HG03280 (cell line): ENCODE data around the gene KATNBL1.
A peak's percentile ranks its signal among the peaks of the same experiment; 100 is the strongest.
"Not testable (repeated sequence)": the region's sequence is repeated elsewhere in the genome, so short reads cannot be mapped to it uniquely, and the experiment has no call there.

Experiments used
- ATAC-seq: cut with Tn5 transposase; IDR thresholded peaks from one replicate; pipeline ENCODE4 v1.9.1; 2021; ENCODE audit warnings: mild to moderate bottlenecking, moderate library complexity; ENCODE audit not compliant: unreplicated experiment

The KATNBL1 gene

GRCh38 chr15:34120420-34120819, 89.5 kb downstream of the KATNBL1 start:
- not testable (repeated sequence) for ATAC-seq

- no peak for ATAC-seq
Measured at GRCh38 chr15:34119291-34119690, 90.6 kb downstream of the KATNBL1 start.

GRCh38 chr15:34116620-34117019, 93.3 kb downstream of the KATNBL1 start:
- no peak for ATAC-seq

- no peak for ATAC-seq
Measured at GRCh38 chr15:34114739-34115138, 95.2 kb downstream of the KATNBL1 start.

DNA sequence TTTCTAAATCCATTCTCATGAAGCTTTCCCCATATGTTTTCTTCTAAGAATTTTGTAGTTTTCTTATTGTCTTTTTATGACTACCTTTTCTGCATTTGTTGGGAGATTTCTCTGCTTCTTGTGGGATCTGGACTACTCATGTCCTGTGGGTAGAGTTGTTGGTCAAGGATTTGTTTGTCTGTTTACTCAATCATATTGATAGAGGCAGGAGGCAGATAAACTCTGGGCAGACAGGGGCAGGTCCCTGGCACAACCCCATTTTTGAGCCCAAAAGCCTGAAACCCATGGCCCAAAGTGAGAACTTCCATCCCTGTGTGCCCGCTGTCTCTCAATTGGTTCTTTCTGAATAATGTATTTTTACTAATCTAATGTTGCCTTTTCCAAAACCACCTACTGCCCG, 95.7 kb downstream of the KATNBL1 start:
- ATAC-seq: no peak

GRCh38 chr15:34111488-34111887, 98.4 kb downstream of the KATNBL1 start:
- ATAC-seq: no peak

GRCh38 chr15:34109797-34110663, 99.9 kb downstream of the KATNBL1 start:
- no peak for ATAC-seq

DNA sequence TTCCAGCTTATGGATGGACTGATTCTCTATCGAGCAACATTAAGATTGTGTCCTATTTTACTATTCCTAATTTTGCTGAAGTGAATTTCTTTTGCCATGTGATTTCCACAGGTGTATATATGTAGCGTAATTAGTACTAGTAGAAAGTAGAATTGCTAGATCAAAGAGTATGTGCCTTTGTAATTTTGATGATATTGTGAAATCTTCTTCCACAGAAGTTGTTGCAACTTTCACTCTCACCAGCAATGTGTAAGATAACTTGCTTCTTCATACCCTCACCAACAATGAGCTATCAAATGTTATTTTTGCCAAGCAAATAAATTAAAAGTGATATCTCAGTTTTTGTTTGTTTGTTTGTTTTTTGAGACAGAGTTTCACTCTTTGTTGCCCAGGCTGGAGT, 102.6 kb downstream of the KATNBL1 start:
- no peak for ATAC-seq

DNA sequence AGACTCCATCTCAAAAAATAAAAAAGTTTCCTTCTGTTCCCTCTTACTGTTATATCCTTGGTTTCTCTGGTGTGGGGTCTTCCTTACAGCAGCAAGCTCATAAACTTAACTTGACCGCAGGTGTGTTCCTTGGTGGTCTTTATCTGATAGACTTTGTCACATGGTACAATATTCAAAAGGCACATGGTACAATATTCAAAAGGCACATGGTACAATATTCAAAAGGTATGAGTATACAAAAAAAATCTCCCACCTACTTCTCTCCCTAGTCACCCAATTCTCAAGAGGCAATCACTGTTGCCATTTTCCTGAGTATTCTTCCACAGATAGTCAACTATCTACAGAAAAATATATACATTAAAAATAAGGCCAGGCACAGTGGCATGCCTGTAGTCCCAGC, 103.5 kb downstream of the KATNBL1 start:
- ATAC-seq: no peak

GRCh38 chr15:34102175-34102925, 107.5 kb downstream of the KATNBL1 start:
- ATAC-seq: peak; percentile 13

GRCh38 chr15:34101366-34102174, 108.3 kb downstream of the KATNBL1 start, which contains the start of the genes EMC7 and PGBD4:
Gene EMC7, minus strand, starts transcription at chr15:34101862. Its CDS starts 23 bp downstream, at chr15:34101839.
Gene PGBD4, plus strand, starts transcription at chr15:34102083. Its CDS starts 449 bp downstream, at chr15:34102532.
- peak; percentile 99 for ATAC-seq

GRCh38 chr15:34099914-34100313, 110.0 kb downstream of the KATNBL1 start:
- no peak for ATAC-seq
